ENCODE data around the gene KHK. TPM values are rescaled to one million over a fixed set of nuclear protein-coding genes. Genes with fewer than 3 reads are reported as not detected.
A peak's percentile ranks its signal among the peaks of the same experiment; 100 is the strongest.

KHK gene
- total RNA-seq, 1 experiment from 2014 or later, result 0.63 TPM

DNA sequence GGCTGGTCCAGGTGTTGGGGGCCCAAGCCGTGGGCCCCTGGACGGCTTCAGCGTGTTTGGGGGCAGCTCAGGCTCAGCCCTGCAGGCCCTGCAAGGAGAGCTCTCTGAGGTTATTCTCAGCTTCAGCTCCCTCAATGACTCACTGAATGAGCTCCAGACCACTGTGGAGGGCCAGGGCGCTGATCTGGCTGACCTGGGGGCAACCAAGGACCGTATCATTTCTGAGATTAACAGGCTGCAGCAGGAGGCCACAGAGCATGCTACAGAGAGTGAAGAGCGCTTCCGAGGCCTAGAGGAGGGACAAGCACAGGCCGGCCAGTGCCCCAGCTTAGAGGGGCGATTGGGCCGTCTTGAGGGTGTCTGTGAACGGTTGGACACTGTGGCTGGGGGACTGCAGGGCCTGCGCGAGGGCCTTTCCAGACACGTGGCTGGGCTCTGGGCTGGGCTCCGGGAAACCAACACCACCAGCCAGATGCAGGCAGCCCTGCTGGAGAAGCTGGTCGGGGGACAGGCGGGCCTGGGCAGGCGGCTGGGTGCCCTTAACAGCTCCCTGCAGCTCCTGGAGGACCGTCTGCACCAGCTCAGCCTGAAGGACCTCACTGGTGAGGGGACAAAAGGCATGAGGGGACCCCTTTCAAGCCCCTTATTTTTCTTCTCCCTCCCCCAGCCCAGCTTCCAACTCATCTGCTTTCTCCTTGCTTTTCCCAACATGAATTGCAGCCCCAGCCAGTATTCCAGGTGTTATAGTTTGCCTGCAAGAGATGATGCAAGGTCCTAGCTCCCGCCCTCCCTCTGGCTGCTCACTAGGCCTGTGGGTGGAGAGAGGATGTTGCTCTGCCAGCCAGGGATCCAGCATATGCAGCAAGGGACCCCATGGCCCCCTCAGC is 2.9 kb upstream of the KHK start:
- H3K27ac ChIP-seq, result peak overlapping the region; percentile 65

DNA sequence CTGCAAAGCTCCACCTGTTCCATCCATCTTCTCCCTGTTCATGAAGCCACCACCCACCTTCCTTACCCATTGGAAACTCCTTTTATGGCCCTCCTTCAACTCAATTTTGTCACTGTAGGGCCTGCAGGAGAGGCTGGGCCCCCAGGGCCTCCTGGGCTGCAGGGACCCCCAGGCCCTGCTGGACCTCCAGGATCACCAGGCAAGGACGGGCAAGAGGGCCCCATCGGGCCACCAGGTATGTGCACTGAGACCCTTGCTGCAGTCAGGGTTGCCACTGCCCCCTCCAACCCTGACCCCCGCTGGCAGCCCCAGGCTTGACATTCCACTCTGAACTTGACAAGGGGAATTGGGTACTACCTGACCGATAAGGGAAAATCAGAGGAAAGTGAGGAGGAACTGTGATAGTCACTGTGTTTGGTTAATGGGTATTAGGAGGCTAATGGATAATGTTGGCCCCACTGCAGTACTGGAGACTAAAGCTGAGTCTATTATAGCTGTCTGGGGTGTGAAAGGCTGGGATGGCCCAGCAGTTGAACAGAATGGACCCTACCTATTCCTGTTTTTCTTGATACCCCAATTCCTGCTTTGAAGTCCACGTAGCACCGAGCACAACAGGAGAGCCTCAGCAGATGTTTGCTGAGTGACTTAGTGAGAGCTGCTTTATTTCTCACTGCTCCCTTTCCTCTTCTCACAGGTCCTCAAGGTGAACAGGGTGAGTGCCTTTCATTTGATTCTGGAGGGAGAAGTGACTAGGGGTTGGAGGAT is 2.1 kb upstream of the KHK start:
- peaks cover 49% of the 10 kb centered on the region for H3K4me1 ChIP-seq
- H3K36me3 ChIP-seq, result no peaks in the 10 kb centered on the region
- H3K27ac ChIP-seq, result no peak overlapping the region
- no peaks in the 10 kb centered on the region for H3K9me3 ChIP-seq (replicated peaks)
- H3K27me3 ChIP-seq, result peaks cover 8% of the 10 kb centered on the region; the same call in 1 of the 2 replicates
- no peak overlapping the region for H3K4me3 ChIP-seq
- no peak for DNase-seq

More for the DNA sequence above, 2.9 kb upstream of the KHK start:
- Histone ChIP-seq H3K27me3 (peaks cover 2% of the 10 kb centered on the region; the same call in 1 of the 2 replicates), H3K9me3 (replicated peaks) (no peaks in the 10 kb centered on the region), H3K36me3 (no peaks in the 10 kb centered on the region), H3K4me1 (peaks cover 49% of the 10 kb centered on the region), H3K4me3 (peak overlapping the region; percentile 36)
- peak; percentile 46 to 70 for DNase-seq

DNA sequence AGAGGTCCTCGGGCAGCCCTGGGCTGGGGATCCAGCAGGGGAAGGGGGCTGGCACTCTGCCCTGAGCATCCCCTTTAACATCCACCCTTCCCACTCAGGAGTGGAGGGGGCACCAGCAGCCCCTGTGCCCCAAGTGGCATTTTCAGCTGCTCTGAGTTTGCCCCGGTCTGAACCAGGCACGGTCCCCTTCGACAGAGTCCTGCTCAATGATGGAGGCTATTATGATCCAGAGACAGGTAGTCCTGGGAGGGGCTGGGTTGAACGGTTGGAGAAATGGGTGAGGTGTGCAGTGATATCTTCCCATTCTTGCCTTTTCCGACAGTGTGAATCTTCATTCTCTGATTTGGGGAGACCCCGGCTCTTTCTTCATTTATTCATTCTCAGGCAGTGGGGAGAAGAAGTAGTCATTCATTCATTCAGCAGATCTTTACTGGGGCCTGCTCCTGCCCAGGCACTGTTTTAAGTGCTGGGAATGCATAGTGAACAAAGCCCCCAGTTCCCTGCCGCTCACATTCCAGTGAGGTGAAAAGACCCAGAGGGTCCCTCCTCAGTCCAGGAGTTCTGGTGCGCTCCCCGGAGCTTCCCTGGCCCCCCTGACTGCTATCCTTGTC is 1.4 kb upstream of the KHK start:
- H3K4me3 ChIP-seq, result no peak overlapping the region
- no peak for DNase-seq
- H3K27ac ChIP-seq, result no peak overlapping the region
- no peaks in the 10 kb centered on the region for H3K36me3 ChIP-seq
- H3K4me1 ChIP-seq, result peaks cover 42% of the 10 kb centered on the region
- peaks cover 10% of the 10 kb centered on the region; the same call in 1 of the 2 replicates for H3K27me3 ChIP-seq
- no peaks in the 10 kb centered on the region for H3K9me3 ChIP-seq (replicated peaks)

DNA sequence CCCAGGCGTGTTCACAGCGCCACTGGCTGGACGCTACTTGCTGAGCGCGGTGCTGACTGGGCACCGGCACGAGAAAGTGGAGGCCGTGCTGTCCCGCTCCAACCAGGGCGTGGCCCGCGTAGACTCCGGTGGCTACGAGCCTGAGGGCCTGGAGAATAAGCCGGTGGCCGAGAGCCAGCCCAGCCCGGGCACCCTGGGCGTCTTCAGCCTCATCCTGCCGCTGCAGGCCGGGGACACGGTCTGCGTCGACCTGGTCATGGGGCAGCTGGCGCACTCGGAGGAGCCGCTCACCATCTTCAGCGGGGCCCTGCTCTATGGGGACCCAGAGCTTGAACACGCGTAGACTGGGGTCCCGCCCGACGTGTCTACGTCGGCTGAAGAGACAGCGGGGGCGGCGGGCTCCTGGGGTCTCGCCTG is 891 bp upstream of the KHK start:
- H3K27ac ChIP-seq, result no peak overlapping the region
- peaks cover 10% of the 10 kb centered on the region; the same call in 1 of the 2 replicates for H3K27me3 ChIP-seq
- peaks cover 37% of the 10 kb centered on the region for H3K4me1 ChIP-seq
- no peak for DNase-seq
- H3K9me3 ChIP-seq (replicated peaks), result no peaks in the 10 kb centered on the region
- no peak overlapping the region for H3K4me3 ChIP-seq
- no peaks in the 10 kb centered on the region for H3K36me3 ChIP-seq

DNA sequence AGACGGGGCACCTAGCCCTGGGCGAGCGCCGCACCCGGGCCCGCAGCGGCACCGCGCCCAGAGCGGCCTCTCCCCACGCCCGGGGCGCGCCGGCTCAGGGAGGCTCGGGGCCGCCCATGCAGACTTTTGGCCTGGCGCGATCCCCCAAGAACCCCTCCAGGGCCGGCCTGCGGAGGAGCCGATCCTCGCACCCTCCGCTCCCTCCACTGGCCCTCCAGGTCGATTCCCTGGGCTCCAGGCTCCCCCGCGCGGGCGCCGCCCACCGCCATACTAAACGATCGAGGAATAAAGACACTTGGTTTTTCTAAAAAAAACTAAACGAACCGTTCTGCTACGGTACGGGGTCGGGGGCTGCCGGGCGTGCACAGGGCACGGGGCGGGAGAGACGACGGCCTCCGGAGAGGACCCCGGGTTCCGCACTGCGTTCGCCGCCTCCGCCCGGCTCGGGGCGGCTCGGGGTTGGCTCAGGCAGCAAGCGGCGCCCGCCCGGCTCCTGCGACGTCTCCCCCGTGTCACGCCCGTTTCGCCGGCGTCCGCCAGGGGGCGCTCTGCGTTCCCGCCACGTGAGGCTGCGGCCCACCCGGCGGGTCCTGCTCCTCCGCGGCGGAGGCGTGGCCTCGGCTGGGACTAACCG is 365 bp upstream of the KHK start:
- Histone ChIP-seq H3K27ac (no peak overlapping the region), H3K4me1 (peaks cover 34% of the 10 kb centered on the region)

DNA sequence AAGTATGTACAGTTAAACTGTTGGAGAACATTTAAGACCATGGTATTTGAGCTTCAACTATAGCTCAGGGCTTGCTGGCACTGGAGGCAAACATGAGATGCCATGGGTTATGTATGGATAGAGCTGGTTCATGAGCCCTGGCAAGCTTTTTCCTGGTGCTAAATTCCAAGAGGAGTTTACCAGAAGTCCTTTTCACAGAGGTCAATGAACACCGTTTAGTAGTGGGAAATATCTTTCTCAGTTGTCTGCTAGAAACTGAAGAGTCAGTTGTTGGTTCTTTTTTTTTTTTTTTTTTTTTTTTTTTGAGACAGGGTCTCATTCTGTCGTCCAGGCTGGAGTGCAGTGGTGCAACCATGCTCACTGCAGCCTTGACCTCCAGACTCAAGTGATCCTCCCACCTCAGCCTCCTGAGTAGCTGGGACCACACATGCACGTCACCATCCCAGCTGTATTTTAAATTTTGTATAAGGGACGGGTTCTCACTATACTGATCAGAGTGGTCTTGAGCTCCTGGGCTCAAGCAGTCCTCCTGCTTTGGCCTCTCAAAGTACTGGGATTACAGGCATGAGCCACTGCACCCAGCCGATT is 1.3 kb downstream of the KHK start:
- Histone ChIP-seq H3K4me3 (no peak overlapping the region), H3K27me3 (peaks cover 15% of the 10 kb centered on the region; the same call in 1 of the 2 replicates), H3K27ac (no peak overlapping the region), H3K9me3 (replicated peaks) (no peaks in the 10 kb centered on the region), H3K36me3 (no peaks in the 10 kb centered on the region), H3K4me1 (peaks cover 18% of the 10 kb centered on the region)
- DNase-seq, result no peak

More for the DNA sequence above, 365 bp upstream of the KHK start:
- peak; percentile 94 to 97 for DNase-seq
- no peaks in the 10 kb centered on the region for H3K36me3 ChIP-seq
- H3K27me3 ChIP-seq, result peaks cover 10% of the 10 kb centered on the region; the same call in 1 of the 2 replicates
- H3K4me3 ChIP-seq, result peak overlapping the region; percentile 52
- H3K9me3 ChIP-seq (replicated peaks), result no peaks in the 10 kb centered on the region

DNA sequence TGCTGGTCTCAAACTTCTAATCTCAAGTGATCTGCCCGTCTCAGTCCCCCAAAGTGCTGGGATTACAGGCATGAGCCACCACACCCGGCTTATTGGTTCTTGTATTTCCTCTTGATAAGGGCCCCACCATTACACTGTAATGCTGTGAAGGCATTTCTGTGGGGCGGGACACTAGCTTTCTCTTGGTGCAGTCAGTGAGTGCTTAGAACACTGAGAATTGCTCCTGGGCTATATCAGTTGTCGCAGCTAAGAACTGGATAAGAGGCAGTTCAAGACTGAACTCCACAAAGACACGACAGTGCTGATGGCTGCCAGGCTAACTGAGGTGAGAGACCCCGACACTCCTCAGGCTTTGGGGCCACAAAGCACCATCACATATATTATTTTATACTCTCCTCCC is 2.1 kb downstream of the KHK start:
- H3K4me3 ChIP-seq, result no peak overlapping the region
- H3K9me3 ChIP-seq (replicated peaks), result no peaks in the 10 kb centered on the region
- H3K27me3 ChIP-seq, result peaks cover 20% of the 10 kb centered on the region; the same call in 1 of the 2 replicates
- H3K4me1 ChIP-seq, result peaks cover 12% of the 10 kb centered on the region
- DNase-seq, result no peak
- H3K27ac ChIP-seq, result no peak overlapping the region
- H3K36me3 ChIP-seq, result no peaks in the 10 kb centered on the region

DNA sequence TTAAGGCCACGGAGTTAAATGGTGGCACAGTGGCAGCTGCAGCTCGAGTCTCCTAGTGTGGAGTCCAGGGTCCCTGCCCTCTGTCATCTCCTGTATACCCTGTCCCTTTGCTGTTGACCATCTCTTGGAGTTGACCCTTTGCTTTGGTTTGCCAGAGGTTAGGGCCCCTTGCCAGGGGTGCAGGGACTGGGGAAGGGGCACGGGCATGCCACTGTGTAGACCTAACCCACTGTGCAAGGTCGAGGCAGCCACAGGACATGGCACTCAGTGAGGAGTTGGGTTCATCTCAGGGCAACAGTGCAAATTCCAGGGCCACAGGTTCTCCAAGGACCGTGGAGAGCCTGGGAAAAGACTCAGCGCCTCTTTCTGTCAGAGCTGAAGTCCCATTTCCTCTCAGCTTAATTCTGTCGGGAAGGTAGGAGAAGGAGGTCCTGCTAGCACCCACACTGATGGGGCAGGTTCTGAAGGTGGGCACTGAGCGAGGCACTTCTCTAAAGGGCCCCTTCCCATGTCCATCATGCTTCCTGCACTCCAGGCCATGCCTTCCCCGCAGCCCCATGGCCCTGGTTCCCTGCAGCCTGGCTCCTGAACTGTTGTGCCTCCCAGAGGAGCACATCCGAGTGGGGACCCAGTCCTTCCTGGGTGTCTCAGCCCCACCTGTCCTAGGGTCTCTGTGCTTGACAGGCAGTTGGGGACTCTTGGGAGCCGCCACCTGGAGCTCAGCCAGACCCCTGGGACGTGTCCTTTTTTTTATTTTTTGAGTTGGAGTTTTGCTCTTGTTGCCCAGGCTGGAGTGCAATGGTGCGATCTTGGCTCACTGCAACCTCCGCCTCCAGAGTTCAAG is 2.8 kb downstream of the KHK start:
- Histone ChIP-seq H3K27ac (no peak overlapping the region), H3K27me3 (peaks cover 22% of the 10 kb centered on the region; the same call in 1 of the 2 replicates), H3K9me3 (replicated peaks) (no peaks in the 10 kb centered on the region), H3K4me3 (no peak overlapping the region), H3K4me1 (peaks cover 5% of the 10 kb centered on the region), H3K36me3 (no peaks in the 10 kb centered on the region)
- no peak for DNase-seq

DNA sequence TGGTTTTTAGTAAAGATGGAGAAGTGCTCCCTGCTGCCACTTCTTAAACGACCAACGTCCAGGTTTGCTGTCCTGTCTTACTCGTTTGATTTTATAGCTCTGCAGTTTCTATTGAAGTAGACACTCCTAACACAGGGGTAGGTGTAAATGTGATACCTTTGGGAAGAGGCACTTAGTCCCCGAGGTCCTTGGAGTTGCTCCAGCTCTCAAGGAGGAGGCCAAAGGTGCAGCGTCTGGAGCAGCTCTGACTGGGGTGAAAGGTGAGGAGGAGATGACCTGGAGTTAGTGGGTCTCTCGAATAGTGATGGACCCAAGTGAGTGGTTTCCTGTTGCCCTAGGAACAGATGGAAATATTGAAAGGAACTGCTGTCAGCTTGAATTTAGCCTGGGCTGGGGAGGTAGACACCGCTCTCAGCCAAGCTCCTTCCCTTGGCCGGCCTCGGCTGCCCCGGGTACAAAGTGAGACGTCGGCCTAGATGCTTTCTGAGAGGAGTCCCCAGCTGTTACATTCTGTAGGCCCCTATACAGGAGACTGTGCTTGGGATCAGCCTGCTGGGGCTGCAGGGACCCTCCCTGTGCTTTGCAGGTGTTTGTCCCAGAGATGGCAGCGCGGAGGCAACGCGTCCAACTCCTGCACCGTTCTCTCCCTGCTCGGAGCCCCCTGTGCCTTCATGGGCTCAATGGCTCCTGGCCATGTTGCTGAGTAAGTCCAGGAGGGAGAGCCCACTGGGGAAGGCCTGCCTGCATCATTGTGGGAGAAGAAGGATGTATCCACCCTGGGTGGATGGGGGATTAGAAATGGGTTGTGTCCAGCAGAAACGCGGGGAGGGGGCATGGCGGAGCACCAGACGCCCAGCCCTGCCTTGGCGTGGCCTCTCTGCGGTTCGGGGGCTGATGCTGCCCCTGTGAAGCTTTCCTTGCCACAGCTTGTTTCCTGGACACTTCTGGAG is 5.4 kb downstream of the KHK start:
- Histone ChIP-seq H3K36me3 (no peaks in the 10 kb centered on the region), H3K4me1 (no peaks in the 10 kb centered on the region; the same call in 1 of the 2 replicates), H3K27me3 (peaks cover 22% of the 10 kb centered on the region; the same call in 1 of the 2 replicates), H3K9me3 (replicated peaks) (no peaks in the 10 kb centered on the region), H3K4me3 (no peak overlapping the region), H3K27ac (no peak overlapping the region)
- no peak for DNase-seq

DNA sequence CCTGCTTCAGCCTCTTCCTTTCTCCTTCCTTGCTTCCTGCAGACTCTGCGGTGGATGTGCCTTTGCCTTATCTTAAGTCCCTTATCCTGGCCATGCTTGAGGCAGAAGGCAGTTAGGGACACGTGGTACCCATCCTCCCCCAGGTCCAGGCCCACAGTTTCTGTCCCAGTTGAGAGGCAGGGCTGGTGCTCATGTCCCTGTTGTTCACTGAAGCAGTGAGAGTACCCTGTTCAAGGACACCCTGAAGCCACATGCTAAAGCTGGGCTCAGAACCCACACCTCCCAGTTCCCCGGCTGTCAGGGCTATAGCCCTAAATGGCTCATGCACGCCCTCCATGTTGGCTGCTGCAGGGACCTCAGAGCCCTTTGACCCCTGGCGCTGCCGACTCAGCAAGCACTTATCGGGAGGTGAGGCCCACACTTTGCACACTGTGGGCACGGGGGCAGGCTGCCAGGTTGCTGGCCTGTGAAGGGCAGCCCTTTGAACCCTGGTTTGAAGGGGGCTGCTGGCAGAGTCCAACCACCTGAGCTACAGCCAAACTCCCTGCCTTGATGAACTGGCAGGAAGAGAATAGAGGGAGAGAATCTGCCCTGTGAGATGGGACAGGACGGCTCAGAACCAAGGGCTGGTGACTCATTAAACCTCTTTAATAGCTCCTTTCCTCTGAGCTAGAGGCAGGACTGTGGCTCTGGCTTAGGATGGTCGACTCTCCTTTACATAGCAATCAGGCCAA is 6.3 kb downstream of the KHK start:
- H3K4me3 ChIP-seq, result no peak overlapping the region
- no peaks in the 10 kb centered on the region for H3K9me3 ChIP-seq (replicated peaks)
- no peak for DNase-seq
- H3K27ac ChIP-seq, result no peak overlapping the region
- H3K27me3 ChIP-seq, result peaks cover 22% of the 10 kb centered on the region; the same call in 1 of the 2 replicates
- H3K4me1 ChIP-seq, result no peaks in the 10 kb centered on the region
- H3K36me3 ChIP-seq, result no peaks in the 10 kb centered on the region

DNA sequence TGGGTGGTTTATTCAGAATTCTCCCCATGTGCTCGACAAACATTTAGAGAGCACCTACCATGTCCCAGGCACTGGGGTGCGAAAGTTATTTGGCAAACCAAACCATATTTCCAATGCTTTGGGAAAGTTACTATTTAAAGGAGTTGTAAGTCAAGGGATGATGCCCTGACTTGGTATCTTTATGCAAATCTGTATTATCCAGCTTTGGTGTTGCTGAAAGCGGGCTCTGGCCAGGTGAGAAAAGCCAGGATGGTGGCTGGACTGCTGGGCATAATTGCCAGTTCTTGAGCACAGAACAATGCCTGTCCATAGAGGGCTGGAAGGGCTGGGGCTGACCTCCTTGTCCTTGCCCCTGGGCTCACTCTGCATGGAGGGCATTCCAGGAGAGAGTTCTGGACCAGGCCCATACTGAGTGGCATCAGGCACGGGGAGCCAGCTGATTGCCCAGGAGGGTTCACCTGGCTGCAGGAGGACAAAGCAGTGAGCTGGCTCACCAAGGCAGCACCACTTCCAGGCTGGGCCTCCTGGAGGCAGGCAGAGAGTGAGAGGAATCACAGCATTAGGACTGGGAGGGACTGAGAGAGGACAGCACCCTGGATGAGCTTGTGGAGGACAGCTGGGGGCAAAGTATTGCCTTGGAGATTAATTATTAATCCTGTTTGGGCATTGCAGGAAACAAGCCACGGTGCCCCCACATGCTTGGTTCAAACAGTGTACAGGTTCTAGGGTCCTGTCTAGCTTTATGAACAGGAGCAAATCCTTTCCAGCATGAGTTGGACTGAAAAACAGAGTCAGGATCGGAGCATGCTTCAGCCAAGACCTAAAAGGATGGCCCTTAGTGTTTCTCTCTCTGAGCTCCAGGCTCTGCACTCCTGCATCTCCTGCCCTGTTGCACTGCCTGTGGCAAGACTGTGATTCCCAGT is 7.1 kb downstream of the KHK start:
- no peaks in the 10 kb centered on the region for H3K36me3 ChIP-seq

More for the DNA sequence above, 7.1 kb downstream of the KHK start:
- DNase-seq, result no peak
- Histone ChIP-seq H3K27ac (no peak overlapping the region), H3K4me3 (no peak overlapping the region), H3K4me1 (no peaks in the 10 kb centered on the region), H3K27me3 (peaks cover 19% of the 10 kb centered on the region; the same call in 1 of the 2 replicates), H3K9me3 (replicated peaks) (no peaks in the 10 kb centered on the region)

Data from SJCRH30 (cell line).